Activated CD4-positive, alpha-beta T cell treated with anti-CD3 and anti-CD28 coated beads, Interleukin-2, Interleukin-4, amounts not matched to agents 100 ng/mL and 50 ng/mL, durations not matched to agents 16 hours and 8 hours (primary cell): ENCODE measurements around the gene TENT5D.
"Not testable (repeated sequence)": the region's sequence is repeated elsewhere in the genome, so short reads cannot be mapped to it uniquely, and the experiment has no call there.

ENCODE experiments used
- DNase-seq: peaks from one replicate; pipeline ENCODE4 v3.0.0-alpha.2; 2020; ENCODE audit warnings: low spot score

TENT5D gene

DNA sequence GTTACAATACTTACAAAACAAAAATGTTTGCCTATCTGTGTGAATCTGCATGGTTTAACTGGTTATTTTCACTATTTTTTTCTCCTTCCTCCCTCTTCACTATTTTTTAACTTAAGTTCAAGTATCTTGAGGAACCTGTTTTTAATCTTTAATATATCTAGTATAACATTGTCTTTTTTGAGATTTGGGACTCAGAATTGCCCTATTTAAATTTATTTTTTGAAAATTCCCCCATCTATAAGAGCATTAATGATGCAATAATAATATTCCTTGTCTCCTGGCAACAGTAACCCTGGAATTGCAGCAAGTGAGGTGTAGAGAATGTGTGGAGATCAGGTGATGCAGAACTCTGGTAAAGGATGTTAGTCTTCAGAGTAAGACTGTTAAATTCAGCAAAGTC lies at the start of gene TENT5D:
Gene TENT5D (plus strand): TSS at position 301 of the 400 bp plus-strand sequence. CDS start 22,093 bp downstream, outside the sequence.
- no peak for DNase-seq

DNA sequence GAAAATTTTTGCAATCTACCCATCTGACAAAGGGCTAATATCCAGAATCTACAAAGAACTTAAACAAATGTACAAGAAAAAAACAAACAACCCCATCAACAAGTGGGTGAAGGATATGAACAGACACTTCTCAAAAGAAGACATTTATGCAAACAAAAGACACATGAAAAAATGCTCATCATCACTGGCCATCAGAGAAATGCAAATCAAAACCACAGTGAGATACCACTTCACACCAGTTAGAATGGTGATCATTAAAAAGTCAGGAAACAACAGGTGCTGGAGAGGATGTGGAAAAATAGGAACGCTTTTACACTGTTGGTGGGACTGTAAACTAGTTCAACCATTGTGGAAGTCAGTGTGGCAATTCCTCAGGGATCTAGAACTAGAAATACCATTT lies 34.6 kb upstream of the TENT5D start:
- DNase-seq, result not testable (repeated sequence)

DNA sequence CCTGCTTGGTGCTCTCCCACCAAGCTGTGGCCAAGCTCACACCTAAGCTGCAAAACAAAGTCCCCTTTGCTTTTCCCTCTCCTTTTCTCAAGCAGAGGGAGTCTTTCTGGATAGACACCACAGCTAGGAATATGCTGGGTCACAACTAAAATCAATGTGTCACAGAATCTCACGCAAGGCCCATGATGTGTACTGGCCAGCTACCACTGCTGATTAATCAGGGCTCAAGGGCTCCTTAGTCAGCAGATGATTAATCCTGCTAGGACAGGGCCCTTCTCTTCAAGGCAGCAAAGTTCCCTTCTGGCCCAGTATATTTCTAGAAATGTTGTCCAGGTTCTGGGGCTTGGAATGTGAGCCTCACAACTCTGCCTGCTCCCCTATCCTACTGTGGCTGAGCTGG lies 32.0 kb upstream of the TENT5D start:
- DNase-seq, result no peak

DNA sequence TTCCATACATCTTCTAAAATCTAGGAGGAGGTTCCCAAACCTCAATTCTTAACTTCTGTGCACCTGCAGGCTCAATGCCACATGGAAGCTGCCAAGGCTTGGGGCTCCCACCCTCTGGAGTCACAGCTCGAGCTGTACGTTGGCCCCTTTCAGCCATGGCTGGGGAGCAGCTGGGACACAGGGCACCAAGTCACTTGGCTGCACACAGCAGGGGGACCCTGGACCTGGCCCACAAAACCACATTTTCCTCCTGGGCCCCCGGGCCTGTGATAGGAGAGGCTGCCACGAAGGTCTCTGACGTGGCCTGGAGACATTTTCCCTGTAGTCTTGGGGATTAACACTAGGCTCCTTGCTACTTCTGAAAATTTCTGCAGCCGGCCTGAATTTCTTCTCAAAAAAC lies 8.2 kb upstream of the TENT5D start:
- no peak for DNase-seq

DNA sequence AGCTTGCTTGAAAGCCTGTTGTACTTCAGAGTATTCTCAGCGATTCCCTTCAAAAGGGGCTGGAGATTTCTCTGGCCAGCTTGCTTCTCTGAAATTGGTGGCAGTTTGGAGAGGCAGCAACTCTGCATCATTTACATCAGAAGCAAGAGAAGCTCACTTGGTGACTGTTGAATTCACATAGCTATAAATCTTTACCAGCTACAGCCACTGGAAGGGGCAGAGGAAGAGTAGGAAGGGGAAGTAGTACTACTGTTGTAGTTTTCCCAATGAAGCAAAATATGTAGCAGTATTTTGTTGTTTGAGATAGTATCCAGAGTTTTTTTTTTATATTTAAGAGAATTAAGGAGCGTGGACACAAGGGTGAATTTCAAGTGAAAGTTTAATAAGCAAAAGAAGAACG lies 2.8 kb downstream of the TENT5D start:
- no peak for DNase-seq

DNA sequence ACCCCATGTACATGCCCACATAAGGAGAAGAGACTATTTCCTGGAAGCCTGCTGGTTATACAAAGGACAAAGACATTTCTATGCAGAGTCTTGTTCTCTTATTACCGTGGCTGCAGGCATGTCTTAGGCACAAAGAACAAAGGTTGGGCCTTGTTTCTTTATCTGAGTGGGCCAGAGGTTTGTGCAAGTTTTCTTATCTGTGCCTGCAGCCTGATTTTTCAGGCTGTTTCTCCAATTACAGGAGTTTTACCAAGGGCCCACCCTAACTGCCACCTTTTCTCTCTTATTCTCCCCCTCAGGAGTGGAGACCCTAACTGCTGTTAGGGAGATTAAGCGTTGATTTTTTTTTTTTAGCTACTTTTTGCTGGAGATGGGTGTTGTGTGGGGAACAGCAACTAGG lies 3.5 kb downstream of the TENT5D start:
- no peak for DNase-seq

DNA sequence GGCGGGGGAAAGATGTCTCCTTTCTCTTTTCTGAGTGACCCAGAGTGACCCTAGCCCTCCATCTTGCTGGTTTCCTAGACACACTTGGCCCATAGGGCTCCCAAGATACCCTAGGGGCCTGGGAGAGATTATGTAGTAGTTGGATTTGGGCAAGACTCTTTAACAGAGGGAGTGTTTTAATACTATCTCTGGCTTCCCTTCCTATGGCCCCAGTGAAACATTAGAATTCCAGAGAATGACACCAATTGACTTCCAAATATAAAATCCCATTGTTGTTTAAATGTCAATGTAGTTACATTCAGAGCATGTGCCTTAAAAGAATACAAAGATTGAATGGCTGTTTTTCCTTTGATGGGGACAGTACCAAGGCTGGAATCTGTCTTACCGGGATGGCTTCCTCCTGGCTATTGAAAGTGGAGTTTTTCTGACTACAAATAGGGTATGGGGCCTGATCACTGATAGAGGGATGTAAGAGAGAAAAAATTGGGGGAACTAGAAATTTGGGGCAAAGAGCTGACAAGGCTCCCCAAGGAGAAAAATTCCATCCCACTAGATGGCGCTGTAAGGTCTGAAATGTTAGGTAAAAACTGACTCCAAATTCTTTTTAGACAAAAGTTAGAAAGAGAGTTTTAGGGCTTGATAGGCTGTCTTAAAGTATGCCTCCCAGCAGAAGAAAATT lies 10.7 kb downstream of the TENT5D start:
- DNase-seq, result peak; percentile 24

DNA sequence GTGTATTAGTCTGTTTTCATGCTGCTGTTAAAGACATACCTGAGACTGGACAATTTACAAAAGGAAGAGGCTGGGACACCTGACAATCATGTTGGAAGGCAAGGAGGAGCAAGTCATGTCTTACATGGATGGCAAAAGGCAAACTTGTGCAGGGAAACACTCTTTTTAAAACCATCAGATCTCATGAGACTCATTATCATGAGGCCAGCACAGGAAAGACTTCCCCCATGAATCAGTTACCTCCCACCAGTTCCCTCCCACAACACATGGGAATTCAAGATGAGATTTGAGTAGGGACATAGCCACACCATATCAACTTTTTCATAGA lies 11.2 kb downstream of the TENT5D start:
- DNase-seq, result no peak

DNA sequence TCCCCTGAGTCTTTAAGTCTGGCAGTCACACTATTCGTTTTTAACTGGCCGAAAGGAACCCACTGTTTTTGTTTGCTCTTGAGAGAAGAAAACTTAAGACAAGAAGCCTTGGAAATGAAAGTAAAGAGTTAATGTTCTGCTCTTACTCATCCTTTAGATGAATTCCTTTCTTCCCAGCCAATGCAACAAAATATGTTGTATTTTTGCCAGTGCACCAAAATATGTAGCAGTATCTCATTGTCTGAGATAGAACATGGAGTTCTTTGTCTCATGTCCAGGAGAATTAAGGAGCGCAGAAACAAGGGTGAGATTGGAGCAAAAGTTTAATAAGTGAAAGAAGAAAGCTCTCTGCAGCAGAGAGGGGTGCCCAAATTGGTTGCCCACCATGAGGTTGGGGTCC lies 12.2 kb downstream of the TENT5D start:
- DNase-seq, result no peak

DNA sequence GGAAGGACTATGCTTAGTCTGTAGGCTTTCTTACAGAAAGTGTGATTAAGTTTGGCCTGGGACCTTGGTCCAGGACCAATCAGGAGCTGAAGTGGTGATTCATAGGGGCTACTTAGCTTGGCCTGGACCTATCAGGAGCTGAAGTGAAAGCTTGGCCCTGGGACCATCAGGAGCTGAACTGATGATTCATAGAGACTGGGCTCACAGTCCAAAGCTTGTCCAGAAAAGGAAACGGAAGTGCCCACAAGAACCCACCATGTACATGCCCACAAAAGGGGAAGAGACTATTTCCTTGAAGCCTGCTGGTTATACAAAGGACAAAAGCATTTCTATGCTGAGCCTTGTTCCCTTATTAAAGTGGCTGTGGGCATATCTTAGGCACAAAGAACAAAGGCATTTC lies 12.6 kb downstream of the TENT5D start:
- DNase-seq, result no peak

DNA sequence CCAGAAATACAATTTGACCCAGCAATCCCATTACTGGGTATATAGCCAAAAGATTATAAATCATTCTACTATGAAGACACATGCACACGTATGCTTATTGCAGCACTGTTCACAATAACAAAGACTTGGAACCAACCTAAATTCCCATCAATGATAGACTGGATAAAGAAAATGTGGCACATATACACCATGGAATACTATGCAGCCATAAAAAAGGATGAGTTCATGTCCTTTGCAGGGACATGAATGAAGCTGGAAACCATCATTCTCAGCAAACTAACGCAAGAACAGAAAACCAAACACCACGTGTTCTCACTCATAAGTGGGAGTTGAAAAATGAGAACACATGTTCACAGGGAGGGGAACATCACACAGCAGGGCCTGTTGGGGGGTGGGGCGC lies 47.9 kb downstream of the TENT5D start:
- not testable (repeated sequence) for DNase-seq

DNA sequence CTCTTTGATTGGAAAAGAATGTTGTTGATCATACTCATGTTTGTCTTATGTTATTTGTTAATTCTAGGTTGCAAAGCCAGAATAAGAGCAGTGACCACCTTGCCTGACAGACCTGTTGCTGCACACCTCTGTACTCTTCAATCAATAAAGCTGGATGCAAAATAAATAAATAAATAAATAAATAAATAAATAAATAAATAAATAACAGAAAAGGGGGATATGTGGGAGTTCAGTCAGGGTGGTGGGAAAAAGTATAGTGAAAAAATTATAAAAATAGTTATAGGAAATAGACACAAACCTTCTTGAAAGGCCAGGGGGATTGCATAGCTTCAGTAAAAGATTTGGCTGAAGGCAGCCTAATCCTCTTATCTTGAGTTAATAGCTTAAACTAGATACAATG lies 51.3 kb downstream of the TENT5D start:
- no peak for DNase-seq

DNA sequence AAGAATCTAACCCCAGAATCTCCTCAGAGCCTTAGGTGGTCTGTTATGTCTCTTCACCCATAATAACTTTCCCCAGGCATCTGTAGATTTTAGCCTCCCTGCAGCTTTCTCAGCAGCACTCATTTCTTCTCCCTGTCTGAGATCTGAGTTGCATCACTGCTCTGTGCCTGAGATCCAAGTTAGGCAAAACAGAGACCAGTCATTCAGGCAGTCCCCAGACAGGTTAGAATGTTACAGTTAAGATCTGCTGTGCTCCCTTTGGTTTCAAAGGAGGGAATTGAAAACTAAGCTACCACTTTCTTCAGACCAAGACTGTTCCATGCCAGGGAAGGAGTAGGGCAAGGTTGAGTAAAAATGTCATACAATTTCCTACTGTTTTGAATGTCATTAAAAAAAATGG lies 65.3 kb downstream of the TENT5D start:
- DNase-seq, result no peak

DNA sequence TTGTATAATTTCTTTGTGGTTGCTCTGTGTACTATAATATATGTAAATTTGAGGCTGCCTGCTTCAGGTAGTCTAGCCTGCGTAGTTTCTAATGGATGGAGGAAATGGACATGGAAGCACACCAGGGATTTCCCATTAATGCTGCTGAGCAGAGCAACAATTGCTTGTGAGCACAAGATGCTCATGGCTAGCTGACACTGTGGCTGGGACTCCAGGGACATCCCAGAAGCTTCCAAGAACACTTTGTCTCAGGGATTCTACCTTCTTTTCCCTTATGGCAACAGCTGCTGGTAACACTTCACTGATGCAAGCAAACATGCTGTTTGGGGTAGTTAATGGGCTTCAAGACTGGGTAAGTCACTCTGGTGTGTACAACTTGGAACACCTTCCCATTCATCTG lies 66.1 kb downstream of the TENT5D start:
- DNase-seq, result no peak

DNA sequence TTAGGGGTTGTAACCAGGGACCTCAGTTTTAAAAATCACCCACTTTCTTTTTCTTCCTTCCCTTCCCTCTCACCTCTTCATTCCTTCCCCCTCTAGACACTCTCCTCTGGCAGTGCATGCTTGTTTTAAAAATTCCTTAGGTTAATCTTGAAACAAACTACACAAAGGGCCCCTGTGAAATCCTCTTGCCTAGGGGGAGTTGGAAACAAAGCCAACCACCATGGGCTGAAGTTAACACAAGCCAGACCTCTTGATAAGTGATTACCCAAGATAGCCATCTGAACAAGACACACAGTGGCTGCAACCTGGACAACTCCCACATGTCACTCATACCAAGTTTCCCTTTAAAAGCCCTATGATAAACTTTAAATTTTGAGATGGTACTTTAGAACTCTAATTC lies 68.9 kb downstream of the TENT5D start:
- DNase-seq, result no peak
